Stimulated activated CD4-positive, alpha-beta T cell treated with anti-CD3 and anti-CD28 coated beads, Interleukin-2, amount 100 ng/mL, for 4 hours (primary cell): ENCODE results near the gene EFCAB13.
"Not testable (repeated sequence)": the region's sequence is repeated elsewhere in the genome, so short reads cannot be mapped to it uniquely, and the experiment has no call there.

Source experiments
- DNase-seq: peaks from one replicate; pipeline ENCODE4 v3.0.0-alpha.2; 2020; ENCODE audit warnings: low read depth

The EFCAB13 gene

DNA sequence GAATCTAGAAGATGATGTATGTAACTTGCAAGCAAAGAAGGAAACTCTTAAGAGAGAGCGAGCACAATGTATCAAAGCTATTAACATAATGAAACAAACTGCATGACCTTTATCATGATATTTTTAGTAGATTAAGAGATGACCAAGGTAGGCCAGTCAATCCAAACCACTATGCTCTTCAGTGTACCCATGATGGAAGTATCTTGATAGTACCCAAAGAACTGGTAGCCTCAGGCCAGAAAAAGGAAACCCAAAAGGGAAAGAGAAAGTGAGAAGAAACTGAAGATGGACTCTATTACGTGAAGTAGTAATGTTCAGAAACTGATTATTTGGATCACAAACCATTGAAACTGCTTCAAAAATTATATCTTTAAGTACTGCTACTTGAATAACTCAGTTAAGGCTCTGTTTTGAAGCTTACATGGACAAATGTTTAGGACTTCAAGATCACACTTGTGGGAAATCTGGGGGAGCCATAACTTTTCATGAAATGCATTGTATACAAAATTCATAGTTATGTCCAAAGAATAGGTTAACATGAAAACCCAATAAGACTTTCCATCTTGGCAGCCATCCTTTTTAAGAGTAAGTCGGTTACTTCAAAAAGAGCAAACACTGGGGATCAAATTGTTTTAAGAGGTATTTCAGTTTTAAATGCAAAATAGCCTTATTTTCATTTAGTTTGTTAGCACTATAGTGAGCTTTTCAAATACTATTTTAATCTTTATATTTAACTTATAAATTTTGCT lies 102.3 kb downstream of the EFCAB13 start:
- not testable (repeated sequence) for DNase-seq

DNA sequence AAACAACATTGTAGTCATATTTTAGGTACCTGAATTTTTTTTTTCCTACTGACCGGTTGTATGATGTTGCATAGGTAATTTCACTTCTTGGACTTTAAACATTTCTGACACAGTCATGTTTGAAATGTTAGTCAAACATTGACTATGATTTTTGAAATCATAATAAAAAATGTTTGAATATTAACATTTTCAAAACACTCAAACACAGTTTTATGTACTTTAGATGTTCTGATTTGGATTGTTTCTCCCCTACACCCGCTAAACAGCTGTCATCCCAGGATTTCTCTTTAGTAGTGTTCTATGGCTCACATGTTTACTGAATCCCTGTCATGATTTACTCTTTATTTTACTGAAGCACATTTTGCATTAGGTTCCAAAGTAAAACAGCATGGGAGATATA lies 104.2 kb downstream of the EFCAB13 start:
- DNase-seq, result no peak

GRCh38 chr17:47432240-47432639 lies 108.5 kb downstream of the EFCAB13 start:
- not testable (repeated sequence) for DNase-seq

- no peak for DNase-seq
Measured at GRCh38 chr17:47465165-47465564, 141.4 kb downstream of the EFCAB13 start.

DNA sequence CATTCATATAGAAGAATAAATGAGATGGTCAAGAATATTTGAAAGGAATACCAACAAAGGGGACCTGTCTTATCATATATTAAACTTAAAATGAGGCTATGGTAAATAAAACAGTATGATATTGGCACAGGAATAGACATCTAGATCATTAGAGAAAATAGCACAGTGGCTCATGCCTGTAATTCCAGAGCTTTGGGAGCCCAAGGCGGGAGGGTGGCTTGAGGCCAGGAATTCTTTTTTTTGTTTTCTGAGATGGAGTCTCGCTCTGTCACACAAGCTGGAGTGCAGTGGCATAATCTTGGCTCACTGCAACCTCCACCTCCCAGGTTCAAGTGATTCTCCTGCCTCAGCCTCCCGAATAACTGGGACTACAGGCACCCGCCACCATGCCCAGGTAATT lies 143.2 kb downstream of the EFCAB13 start:
- not testable (repeated sequence) for DNase-seq

DNA sequence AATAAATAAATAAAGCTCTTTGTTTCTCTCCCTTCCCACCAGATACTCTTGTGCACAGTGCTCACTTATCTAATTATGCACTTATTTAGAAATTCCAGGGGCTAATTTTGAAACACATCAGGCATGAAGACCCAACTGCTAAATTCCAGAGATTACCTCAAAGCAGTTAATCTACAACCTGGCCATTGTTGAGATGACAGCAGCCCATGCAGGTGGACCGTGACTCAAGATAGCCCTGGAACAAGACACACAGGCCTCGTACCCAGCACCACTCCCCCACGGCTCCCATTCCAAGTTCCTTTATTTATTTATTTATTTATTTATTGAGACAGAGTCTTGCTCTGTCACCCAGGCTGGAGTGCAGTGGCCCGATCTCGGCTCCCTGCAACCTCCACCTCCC lies 147.1 kb downstream of the EFCAB13 start:
- no peak for DNase-seq

GRCh38 chr17:47472073-47472472 lies 148.3 kb downstream of the EFCAB13 start:
- not testable (repeated sequence) for DNase-seq
